Chondrocyte (in vitro differentiated cells): ENCODE results near the gene KIF21A. TPM values are rescaled to one million over a fixed set of nuclear protein-coding genes. Genes with fewer than 3 reads are reported as not detected.

Experiments
- DNase-seq: peaks from one replicate; pipeline ENCODE4 v3.0.0; 2021; ENCODE audit warnings: mixed read lengths, low spot score
- H3K27ac Mint-ChIP-seq: one replicate; pipeline ENCODE4 v1.8.0; 2021; ENCODE audit warnings: mild to moderate bottlenecking, moderate library complexity, mixed read lengths; ENCODE audit not compliant: unreplicated experiment
- H3K27me3 Mint-ChIP-seq: 2 replicates; pipeline ENCODE4 v1.8.0; 2021; ENCODE audit warnings: low read depth, mixed read lengths
- H3K36me3 Mint-ChIP-seq: 2 replicates; pipeline ENCODE4 v1.8.0; 2021; ENCODE audit warnings: low read depth, mixed read lengths
- H3K4me1 Mint-ChIP-seq: 2 replicates; pipeline ENCODE4 v1.8.0; 2021; ENCODE audit warnings: low read depth, mild to moderate bottlenecking, mixed read lengths
- H3K4me3 Mint-ChIP-seq: one replicate; pipeline ENCODE4 v1.8.0; 2021; ENCODE audit warnings: mild to moderate bottlenecking, moderate library complexity, mixed read lengths; ENCODE audit not compliant: unreplicated experiment
- H3K9me3 Mint-ChIP-seq: 2 replicates; pipeline ENCODE4 v1.8.0; 2021; ENCODE audit warnings: low read depth, mixed read lengths
- total RNA-seq: library from RNA; stranded (reverse); gene quantifications from 3 replicates; pipeline ENCODE4 v1.2.1, GENCODE V29; 2021
- TF ChIP-seq, protein P1 (sequence below): fragments of 200-600 bp; sonication (generic); IDR thresholded peaks from 2 replicates; pipeline ENCODE4 v1.5.0; 2021; ENCODE audit warnings: antibody characterized with exemption, mild to moderate bottlenecking, moderate library complexity

KIF21A gene
- total RNA-seq, 1 donor from 2014 or later = 9.4 TPM

- Mint-ChIP-seq H3K27ac (no peak overlapping the region), H3K4me3 (no peak overlapping the region), H3K27me3 (no peaks in the 10 kb centered on the region), H3K4me1 (no peaks in the 10 kb centered on the region), H3K36me3 (peaks cover 9% of the 10 kb centered on the region), H3K9me3 (peaks cover 3% of the 10 kb centered on the region)
- DNase-seq = no peak
- TF ChIP-seq, protein P1, sequence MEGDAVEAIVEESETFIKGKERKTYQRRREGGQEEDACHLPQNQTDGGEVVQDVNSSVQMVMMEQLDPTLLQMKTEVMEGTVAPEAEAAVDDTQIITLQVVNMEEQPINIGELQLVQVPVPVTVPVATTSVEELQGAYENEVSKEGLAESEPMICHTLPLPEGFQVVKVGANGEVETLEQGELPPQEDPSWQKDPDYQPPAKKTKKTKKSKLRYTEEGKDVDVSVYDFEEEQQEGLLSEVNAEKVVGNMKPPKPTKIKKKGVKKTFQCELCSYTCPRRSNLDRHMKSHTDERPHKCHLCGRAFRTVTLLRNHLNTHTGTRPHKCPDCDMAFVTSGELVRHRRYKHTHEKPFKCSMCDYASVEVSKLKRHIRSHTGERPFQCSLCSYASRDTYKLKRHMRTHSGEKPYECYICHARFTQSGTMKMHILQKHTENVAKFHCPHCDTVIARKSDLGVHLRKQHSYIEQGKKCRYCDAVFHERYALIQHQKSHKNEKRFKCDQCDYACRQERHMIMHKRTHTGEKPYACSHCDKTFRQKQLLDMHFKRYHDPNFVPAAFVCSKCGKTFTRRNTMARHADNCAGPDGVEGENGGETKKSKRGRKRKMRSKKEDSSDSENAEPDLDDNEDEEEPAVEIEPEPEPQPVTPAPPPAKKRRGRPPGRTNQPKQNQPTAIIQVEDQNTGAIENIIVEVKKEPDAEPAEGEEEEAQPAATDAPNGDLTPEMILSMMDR = no peak
Observed at GRCh38 chr12:39359645-39360044, 83.3 kb downstream of the KIF21A start.

GRCh38 chr12:39357041-39357440, 85.9 kb downstream of the KIF21A start:
- Mint-ChIP-seq H3K27me3 (no peaks in the 10 kb centered on the region), H3K9me3 (peaks cover 2% of the 10 kb centered on the region), H3K36me3 (peaks cover 7% of the 10 kb centered on the region)

DNA sequence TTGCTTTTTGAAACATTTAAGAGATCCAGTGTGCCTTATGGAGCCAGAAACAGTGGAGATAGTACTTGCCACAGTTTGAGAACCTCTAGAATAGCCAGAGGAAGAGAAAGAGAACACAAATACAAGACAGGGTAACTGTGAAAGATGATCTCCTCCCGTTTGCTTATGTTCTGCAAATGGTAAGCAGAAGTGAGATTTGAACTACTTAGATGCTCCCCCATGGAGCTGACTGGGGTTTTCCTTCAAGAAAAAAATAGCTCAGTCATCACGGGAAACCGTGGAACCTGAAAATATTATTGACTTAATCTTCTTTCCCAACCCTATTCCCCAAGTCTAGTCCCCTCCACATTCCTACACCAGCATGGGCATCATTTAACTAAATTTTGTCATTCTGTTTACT, 87.1 kb downstream of the KIF21A start:
- no peak for DNase-seq
- Mint-ChIP-seq H3K4me3 (no peak overlapping the region), H3K4me1 (no peaks in the 10 kb centered on the region), H3K36me3 (peaks cover 6% of the 10 kb centered on the region), H3K27me3 (no peaks in the 10 kb centered on the region), H3K9me3 (no peaks in the 10 kb centered on the region), H3K27ac (no peak overlapping the region)
- TF ChIP-seq, protein P1 = no peak

More at GRCh38 chr12:39357041-39357440, 85.9 kb downstream of the KIF21A start:
- H3K4me3 Mint-ChIP-seq = no peak overlapping the region
- H3K27ac Mint-ChIP-seq = no peak overlapping the region
- no peaks in the 10 kb centered on the region for H3K4me1 Mint-ChIP-seq
- TF ChIP-seq, protein P1 = no peak
- no peak for DNase-seq

DNA sequence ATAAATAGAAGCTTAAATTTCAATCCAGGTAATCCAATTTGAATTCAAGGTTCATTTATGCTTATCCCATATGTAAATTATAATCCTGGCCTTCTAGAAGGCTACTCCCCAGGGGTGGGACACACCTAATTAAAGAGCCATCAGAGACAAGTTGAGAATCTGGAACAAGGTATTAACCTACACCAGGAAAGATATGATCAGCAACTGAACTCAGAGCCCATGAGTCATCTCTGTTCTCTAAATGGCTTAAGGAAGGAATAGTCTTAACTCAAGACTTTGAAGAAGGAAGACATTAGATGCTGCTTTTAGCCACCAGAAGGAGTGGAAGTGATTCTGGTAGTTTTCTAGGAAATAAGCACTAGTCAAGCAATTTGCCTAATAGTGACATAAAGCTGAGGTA, 88.0 kb downstream of the KIF21A start:
- Mint-ChIP-seq H3K4me1 (no peaks in the 10 kb centered on the region), H3K9me3 (no peaks in the 10 kb centered on the region), H3K27me3 (no peaks in the 10 kb centered on the region), H3K36me3 (peaks cover 6% of the 10 kb centered on the region), H3K4me3 (no peak overlapping the region), H3K27ac (no peak overlapping the region)
- TF ChIP-seq, protein P1 = no peak
- DNase-seq = no peak

- H3K4me3 Mint-ChIP-seq = no peak overlapping the region
- no peaks in the 10 kb centered on the region for H3K9me3 Mint-ChIP-seq
Observed at GRCh38 chr12:39352471-39353017, 90.4 kb downstream of the KIF21A start.

More at GRCh38 chr12:39352471-39353017, 90.4 kb downstream of the KIF21A start:
- H3K27ac Mint-ChIP-seq = no peak overlapping the region
- no peaks in the 10 kb centered on the region for H3K27me3 Mint-ChIP-seq
- TF ChIP-seq, protein P1 = no peak
- no peak for DNase-seq
- peaks cover 6% of the 10 kb centered on the region for H3K36me3 Mint-ChIP-seq
- no peaks in the 10 kb centered on the region for H3K4me1 Mint-ChIP-seq
